Cardiac fibroblast (primary cell): ENCODE measurements around the gene WDR45B.

Experiments
- DNase-seq, 2 donors: peaks; one replicate each; pipeline versions ENCODE4 v3.0.0 to v3.0.0-alpha.2; 2010; ENCODE audit warnings: low read depth in 2 of 2
- H3K4me3 ChIP-seq, 2 donors: replicated peaks in 1 of 2; 1 replicate in 1 of 2; 2 replicates in 1 of 2; pipeline ENCODE4 v1.5.1; 2011; ENCODE audit warnings: low read depth in 2 of 2, low read length in 2 of 2, mild to moderate bottlenecking in 2 of 2, moderate library complexity in 1 of 2
- TF ChIP-seq, protein P1 (sequence below): IDR thresholded peaks from one replicate; pipeline ENCODE4 v1.5.1; 2011; ENCODE audit warnings: low read depth, mild to moderate bottlenecking, low read length, inconsistent platforms

WDR45B gene

DNA sequence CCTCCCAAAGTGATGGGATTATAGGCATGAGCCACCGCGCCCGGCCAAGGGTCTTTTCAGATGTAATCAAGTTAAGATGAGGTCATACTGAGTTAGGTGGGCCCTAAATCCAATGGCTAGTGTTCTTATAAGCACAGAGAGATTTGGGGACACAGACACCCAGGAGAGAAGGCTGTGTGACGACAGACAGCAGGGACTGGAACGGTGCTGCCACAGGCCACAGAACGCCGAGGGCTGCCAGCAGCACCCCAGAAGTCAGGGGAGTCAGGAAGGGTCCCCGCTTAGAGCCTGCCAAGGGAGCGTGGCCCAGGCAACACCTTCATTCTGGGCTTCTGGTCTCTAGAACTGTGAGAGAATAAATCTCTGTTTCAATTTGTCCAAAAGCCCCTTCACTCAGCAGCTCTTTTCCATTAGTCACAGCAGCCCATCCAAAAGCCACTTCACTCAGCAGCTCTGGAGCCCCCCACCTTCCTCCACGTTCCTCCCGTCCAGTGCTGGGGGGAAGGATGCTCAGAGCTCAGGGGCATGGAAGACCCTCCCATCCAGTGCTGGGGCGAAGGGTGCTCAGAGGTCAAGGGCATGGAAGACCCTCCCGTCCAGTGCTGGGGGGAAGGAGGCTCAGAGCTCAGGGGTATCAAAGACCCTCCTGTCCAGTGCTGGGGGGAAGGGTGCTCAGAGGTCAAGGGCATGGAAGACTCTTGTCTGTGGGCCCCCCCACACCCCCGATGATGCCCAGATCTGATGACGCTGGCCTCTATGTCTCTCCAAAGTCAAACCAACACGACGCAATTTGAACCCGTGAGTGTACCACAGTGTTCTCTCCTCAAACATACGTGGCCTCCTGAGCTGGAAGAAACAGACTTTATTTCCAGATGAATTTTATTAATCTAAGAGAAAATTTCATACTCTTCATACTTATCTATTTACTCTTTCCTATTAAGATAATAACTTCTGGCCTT is 38.4 kb upstream of the WDR45B start:
- DNase-seq = no peak
- H3K4me3 ChIP-seq = no peak overlapping the region

DNA sequence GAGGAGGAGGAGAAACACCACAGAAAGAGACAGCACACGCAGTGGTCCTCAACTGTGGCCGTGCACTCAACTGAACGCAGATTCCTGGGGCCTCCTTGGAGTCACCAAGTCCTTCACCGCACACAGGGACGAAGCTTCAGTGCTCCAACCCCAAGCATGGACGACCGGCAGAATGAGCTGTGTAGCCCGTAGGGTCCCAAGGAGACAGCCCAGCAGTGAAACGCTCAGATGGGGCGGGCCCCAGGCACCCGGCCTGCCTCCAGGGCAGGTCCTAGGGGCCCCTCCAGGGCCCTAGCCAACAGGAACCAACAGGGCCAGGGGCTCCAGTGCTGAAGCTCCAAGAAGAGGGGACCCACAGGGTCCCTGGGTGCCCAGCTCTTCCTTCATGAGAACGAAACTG is 37.0 kb upstream of the WDR45B start:
- TF ChIP-seq, protein P1, sequence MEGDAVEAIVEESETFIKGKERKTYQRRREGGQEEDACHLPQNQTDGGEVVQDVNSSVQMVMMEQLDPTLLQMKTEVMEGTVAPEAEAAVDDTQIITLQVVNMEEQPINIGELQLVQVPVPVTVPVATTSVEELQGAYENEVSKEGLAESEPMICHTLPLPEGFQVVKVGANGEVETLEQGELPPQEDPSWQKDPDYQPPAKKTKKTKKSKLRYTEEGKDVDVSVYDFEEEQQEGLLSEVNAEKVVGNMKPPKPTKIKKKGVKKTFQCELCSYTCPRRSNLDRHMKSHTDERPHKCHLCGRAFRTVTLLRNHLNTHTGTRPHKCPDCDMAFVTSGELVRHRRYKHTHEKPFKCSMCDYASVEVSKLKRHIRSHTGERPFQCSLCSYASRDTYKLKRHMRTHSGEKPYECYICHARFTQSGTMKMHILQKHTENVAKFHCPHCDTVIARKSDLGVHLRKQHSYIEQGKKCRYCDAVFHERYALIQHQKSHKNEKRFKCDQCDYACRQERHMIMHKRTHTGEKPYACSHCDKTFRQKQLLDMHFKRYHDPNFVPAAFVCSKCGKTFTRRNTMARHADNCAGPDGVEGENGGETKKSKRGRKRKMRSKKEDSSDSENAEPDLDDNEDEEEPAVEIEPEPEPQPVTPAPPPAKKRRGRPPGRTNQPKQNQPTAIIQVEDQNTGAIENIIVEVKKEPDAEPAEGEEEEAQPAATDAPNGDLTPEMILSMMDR = no peak
- no peak overlapping the region for H3K4me3 ChIP-seq
- no peak for DNase-seq

More for the DNA sequence above, 38.4 kb upstream of the WDR45B start:
- TF ChIP-seq, protein P1 = no peak

DNA sequence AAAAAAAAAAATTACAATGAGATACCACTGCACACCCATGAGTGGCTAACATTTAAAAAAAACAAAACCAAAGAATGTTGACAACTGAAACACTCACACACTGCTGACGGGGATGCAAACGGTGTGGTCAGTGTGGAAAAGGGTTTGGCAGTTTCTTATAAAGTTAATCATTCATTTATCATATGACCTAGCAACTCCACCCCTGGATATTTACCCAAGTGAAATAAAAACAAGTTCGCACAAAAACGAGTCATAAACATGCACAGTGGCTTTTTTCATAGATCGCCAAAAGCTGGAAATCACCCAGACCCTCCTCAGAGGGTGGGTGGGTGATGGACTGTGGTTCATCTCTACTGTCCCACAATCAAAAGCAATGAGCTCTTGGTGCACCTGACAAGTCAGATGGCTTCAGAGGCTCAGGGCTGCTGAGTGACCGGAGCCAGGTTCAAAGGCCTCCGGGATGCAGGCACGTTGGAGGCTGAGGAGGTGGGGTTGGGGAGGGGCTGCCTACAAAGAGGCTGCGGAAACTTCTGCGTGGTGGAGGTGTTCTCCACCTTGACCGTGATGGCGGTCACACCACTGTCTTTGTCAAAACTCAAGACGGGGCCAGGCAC is 36.1 kb upstream of the WDR45B start:
- no peak for DNase-seq
- H3K4me3 ChIP-seq = no peak overlapping the region
- TF ChIP-seq, protein P1 = no peak

DNA sequence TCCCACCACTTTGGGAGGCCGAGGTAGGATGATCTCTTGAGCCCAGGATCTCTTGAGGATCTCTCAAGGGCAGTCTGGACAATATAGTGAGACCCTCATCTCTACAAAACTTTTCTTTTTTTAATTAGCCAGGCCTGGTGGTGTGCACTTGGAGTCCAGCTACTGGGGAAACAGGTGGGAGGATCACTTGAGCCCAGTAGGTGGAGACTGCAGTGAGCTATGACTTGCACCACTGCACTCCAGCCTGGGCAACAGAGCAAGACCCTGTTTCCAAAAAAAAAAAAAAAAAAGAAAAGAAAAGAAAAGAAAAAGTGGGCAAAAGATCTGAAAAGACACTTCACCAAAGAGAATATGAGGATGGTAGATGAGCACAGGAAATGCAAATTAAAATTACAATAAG is 35.3 kb upstream of the WDR45B start:
- DNase-seq = no peak
- TF ChIP-seq, protein P1 = no peak

DNA sequence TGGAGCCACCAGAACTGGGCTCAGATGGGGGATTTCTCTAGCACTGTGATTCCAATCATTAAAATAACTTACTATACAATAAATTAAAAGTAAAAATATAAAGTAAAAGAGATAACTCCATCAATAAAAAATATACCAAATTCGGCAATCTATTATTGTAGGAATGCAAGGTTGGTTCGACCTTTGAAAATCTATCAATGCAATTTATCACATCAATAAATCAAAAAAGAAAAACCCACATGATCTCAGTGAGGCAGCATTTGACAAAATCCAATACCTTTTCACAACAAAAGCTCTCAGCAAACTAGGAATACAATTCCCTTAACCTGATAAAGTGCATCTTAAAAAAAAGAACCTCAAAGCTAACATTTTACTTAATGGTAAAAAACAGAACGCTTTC is 33.3 kb upstream of the WDR45B start:
- DNase-seq = no peak
- H3K4me3 ChIP-seq = no peak overlapping the region
- TF ChIP-seq, protein P1 = no peak

More for the DNA sequence above, 35.3 kb upstream of the WDR45B start:
- H3K4me3 ChIP-seq = no peak overlapping the region

DNA sequence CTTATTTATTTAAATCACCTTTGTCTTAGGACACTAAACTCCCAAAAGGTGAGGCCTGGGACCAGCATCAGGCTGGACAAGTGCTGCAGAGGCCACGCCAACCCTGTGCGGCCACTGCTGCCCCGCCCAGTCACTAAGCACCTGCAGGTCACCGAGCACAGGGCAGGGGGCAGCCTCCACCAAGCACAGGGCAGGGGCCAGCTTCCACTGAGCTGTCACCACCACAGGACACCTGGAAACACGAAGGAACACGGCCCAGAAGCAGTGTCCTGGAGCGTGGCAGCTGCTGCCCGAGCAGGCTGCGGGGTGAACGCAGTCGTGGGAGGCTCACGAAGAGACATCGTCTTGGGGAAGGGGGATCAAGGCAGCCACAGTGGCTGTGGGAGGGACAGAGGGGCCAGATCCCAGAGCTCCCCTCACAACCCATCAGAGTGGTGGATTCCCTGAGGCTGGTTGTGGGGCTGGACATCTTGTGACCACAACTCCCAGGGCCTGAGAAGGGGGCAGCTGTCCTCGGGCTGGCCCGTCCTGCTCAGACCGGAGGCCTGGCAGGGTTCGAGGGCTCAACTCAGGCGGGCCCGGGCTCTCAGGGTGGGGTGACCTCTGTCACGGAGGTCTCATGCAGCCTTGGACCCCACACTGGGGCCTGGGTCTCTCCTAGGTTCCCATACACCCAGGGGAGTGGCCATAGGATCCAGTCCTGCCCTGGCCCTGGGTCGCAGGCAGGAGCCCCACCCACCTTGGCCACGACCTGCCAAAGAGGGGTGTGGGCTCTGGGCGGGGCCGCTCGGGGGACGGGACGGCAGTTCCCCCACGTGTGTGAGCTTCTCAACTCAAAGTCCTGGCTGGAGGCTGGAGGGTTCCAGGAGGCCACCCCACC is 31.6 kb upstream of the WDR45B start:
- TF ChIP-seq, protein P1 = no peak
- no peak overlapping the region for H3K4me3 ChIP-seq
- no peak for DNase-seq
